Activated CD4-positive, alpha-beta T cell treated with anti-CD3 and anti-CD28 coated beads for 48 hours (primary cell): ENCODE results near the gene SDK1.

Experiments
- DNase-seq: peaks from one replicate; pipeline ENCODE4 v3.0.0-alpha.2; 2020

Gene SDK1

DNA sequence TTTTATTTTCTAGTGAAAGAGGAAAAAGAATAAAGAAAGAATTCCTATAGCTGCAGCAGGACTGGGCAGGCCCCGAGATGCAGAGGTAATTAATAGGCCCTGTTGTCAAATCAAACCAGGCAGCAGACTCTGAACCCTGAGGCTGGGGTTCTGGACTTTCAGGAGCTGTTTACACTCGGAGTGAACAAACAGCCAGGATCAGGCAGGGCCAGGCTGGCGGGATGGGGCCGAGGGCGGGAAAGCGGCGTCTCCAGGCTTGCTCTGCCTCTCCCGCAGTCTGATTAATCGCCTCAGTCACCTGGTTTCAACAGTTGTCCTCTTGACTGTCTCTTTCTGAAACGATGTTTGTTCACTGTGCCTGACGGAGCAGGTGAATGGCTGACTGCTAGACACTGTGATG is 705.6 kb downstream of the SDK1 start:
- DNase-seq, result no peak

DNA sequence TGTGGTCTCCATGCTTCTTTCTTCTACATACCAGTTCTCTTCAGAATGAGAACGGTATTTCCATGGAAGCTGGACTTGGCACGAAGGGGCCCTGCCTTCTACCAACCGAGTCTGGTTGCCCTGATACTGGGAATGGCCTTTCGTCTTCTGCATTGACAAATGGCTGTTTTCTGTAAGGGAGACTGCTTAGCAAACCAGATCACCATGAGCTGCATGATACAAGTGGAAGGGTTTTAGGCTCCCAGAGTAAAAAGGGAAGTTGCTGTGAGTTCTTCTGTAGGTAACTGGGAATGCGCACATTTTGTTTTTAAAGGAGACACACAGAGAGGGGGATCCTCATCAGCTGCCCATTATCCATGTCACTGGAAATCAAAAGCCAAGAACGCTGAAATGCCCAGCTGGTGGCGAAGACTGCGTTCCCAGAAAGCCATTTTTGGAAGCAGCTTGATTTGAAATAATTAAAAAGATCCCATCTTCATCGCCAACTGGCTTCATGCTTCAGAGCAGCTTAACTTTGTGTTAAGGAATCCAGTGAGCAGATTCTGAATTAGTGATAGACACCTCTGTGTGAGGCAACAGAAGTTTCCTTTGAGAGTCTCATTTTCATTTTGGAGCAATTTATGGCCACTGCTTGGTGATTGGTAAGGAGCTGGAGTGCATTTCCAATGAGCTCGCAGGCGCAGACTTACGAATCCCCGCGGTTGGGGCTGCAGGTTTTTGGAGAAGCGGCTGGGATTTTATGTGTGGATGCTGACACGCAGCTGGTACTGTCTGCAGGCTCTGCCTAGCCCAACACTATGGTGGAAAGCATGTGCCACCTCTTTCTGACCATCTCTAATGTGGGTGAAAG is 708.4 kb downstream of the SDK1 start:
- no peak for DNase-seq

DNA sequence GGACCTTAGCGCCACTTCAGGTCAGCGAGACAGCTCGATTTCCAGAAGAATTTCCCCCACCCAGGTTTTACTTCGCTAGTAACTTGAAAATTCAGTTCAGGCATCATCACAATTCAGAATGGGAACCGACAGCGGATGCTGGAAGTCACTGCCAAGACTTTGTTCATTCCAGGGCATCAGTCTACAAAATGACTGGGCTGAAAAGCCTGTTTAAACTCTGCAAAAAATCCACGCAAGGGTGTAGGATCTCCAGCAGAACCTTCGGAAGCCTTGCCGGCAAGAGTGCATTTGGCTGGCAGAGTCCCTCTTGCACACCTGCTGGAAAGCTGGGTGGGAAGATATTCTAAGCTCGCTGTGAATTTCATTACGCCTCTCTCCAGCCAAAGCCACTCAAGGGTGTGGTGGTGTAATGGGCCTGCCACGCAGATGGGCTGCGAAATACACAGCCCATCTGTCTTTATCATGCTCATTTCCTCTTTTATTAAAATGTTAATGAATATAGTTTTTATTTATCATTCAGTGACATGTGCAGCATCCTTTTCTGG is 709.1 kb downstream of the SDK1 start:
- no peak for DNase-seq

DNA sequence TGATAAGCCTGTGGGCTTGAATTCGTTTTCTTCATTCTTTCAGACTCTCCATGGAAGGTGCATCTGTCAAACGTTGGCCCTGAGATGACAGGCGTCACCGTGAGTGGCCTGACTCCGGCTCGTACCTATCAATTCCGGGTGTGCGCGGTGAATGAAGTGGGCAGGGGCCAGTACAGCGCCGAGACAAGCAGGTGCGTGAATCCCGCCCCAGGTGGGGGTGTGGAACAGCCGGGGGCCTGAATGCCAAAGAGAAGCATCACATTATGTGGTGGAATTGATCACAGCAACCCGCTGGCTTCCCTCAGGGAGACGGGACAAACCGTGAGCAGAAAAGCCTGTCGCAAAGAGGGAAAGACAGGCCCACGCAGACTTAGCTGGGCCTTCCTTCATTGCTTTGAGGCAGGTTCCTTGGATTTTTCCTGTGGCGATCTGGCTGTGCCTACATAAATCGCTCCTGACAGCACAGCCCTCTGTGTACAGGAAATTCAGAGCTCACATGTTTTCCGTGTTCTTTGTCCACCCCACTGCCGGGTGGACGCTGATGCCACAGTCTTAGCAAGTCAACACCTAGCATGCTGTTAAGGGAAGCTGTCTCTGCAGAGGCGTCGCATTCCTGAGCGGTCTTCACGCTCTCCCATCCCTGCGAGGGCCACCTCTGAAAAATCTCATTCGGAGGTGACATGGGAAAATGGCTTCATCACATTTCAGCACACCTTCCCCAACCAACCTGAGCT is 710.0 kb downstream of the SDK1 start:
- no peak for DNase-seq

DNA sequence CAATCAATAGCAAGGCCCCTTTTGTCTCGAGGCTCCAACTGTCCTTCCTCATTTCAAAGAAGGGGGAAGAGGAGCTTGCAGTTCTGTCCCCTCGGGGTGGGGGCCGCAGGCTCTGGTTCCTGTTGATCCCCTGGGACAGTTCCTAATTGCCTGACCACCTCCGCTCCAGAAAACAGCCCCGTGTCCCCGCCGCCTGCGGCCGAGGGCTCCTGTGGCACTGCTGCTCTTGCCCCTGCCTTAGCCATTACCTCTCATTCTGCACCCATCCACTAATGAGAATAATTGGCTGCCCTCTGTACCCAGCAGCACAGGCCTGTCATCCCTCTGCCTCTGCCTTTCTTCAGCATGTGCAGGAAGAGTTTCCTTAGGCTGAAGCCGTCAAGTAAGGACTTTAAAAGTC is 712.7 kb downstream of the SDK1 start:
- no peak for DNase-seq

DNA sequence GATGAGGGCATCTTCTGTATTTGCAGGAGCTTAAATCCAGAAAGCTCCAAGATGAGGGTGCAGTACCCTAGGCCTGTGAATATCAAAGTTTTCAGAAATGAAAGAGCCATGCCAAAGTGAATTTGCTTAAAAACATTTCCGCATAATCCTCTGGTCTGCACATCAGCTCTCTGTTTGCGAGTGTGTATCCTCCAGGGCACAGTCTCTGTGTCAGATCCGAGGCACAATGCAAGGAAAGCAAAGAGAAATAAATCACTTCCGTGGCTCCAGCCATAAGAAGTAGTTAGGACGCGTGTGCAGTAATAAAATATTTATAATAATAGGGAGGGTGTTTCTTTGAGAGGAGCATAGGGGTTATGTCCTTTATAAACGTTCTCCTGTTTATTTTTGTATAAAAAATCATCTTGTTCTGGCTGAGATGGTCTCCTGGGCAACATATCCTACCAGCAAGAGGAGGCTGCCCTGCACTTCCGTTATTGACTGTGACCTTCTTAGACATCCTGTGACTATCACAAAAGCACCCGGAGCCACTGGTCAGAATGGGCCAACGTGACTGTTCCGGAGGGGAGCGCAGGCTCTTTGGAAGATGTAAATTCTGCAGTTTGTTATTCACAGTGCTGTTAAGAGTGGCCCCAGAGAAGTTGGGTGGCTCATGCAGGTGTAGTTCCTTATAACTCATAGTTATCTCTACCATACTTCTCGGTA is 713.4 kb downstream of the SDK1 start:
- DNase-seq, result no peak

DNA sequence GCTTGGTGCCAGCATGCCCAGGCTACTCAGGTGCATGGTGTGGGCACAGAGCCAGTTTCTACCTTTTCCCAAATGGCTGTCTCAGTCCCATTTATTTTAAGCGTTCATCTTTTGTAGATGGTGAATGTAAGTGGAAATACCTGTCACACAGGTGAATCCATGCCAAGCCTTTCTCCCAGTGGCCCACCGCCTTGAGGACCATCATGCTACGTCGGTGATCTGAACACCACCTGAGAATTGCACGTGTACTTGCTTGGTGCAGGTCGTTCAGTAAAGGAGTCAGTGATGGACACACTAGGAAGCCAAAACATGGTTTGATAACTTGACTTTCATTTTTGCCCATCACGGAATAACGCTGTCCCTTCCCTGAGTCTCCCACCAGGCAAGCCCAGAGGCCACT is 714.3 kb downstream of the SDK1 start:
- DNase-seq, result no peak

DNA sequence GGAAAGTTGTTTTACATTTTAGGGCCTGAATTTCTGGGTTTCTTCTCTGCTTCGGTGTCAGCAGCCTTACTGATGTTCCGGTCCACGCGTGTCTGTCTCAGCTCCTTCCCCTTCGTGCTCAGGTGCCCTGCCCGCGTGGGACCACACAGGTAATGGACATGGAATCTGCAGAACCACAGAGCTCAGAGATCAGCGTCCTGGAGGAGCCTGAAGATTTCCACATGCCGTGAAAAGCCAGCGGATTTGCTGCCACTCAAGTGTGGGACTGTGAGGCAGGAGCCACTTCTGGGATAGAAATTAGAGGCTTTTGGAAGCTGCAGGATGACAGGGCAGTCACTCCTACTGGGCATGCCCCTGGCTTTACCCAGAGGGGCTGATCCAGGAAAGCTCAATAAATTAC is 714.9 kb downstream of the SDK1 start:
- DNase-seq, result no peak

DNA sequence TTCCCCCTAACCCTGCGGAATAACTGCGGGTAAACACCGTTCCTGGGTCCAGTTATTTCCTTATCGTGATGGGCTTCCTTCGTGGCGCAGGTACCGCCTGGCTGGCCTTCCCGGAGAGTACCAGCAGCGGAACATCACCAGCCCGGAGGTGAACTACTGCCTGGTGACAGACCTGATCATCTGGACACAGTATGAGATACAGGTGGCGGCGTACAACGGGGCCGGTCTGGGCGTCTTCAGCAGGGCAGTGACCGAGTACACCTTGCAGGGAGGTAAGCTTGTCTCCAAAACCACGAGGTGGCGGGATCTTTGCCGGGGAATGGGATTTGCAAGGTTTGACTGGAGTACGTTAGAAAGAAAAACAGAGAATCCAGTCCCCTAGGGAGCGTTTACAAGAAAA is 716.0 kb downstream of the SDK1 start:
- DNase-seq, result no peak

DNA sequence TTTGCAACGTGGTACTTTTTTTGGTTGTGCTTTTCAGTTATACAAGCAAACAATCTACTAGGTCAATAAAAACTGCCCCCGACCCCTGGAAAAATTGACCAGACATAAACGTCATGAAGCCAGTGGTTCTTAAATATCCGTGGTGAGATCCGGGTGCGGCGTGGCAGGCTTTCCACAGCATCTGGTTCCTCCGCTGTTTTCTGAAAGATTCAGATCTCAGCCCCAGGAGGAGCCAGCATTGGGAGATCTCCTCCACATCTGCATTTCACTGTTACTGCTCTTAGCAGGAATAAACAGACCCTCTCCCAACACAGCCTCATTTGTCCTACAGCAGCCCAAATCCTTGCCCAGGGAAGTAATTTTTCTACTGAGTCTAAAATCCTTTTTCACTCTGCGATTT is 716.7 kb downstream of the SDK1 start:
- DNase-seq, result no peak

DNA sequence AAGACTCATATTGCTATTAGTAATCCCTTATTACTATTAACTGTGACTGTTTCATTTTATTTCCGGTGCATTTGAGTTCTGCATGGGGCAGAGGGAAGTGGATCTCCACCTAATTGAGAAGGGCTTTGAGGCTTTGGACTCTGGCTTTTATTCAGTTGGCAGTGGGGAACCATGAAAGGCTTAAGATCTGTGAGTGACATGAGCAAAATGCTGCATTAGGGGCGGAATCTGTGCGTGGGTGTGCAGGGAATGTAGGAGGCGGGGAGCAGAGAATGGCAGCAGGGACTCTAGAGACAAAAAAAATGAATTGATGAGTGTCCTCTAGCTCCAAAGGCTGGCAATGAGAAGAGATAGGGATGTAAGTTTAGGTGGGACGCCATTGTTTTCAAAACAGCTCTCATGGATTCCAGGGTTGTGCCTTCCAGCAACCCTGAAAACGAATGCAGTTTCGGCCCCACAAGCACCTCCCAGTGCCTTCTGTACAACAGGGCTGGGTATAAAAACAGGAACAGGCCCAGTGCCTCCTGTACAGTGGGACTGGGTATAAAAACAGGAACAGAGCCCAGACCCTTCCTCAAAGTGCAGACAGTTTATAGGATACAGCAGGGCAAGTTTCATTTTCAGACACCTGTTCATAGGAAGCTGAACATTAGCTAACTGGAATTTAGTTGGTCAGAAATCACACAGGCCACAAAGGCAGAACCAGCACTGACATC is 717.7 kb downstream of the SDK1 start:
- DNase-seq, result no peak

DNA sequence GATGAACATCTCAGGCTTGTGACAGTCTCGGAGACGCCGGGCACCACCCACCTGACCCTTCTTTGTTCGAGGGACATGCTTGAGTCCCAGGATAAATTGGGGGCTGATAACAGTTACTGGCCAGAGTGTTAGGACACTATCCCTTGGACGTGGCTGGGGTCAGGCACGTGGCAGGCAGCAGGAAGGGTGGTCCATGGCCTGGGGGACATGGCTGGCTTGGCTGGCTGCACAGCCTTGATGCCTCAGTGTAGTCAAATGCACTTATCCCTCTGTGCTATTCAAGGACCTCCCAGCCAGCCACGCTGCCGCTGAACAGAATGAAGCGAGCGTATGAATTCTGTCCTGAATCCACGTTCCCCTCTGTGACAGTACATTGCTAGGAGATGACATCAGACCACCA is 719.0 kb downstream of the SDK1 start:
- DNase-seq, result no peak

DNA sequence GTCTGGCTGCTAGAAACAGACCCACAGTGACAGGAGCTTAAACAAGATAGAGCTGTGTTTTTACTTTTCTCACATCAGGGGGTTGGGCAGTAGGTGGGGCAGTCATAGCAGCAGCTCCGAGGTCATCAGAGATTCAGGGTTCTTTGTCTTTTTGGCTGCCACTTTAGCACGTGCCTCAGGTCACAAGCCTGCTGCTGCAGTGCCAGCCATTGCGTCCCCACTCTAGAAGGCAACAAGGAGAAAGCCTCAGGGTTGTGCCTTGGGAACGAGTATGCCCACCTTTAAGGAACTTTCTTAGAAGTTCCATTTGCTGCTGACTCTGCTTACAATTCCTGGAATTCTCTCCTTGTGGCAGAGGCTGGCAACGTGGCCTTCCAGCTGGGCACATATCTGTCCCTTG is 720.4 kb downstream of the SDK1 start:
- DNase-seq, result no peak

DNA sequence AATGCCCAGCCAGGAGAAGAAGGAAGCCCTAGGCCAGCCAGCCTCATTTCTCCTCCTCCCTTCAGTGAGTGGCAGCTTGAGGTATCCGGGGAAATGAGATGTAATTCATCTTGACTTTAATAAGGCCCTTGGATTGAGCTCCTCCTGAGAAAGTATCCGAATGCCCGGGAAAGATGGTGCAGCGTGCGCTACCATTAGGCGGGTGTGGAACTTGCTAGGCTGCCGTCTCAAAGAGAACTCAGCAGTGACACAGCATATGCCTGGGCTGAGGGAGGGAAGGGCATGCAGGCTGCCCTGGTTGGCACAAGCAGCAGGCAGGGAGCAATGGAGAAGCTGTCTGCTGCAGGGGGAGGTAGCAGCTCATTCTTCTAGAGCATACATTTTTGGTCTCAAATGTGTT is 721.2 kb downstream of the SDK1 start:
- no peak for DNase-seq

DNA sequence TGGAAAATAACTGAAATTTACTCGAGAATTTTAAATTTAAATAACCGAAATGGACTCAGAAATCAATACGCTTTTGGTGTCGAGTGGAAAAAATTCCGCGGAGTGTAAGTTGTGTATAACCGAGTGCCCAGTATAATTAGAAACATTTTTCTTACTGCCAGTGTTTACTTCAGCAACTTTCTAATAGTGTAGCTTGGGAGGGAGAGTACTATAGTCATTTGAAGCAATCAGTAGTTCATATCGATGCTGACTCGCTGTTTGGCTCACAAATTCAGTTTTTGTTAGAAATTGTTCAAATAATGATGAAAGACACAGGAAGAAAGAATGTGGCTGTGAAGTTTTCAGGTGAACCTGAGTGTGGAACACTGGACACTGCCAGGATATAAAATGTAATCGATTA is 722.5 kb downstream of the SDK1 start:
- no peak for DNase-seq

DNA sequence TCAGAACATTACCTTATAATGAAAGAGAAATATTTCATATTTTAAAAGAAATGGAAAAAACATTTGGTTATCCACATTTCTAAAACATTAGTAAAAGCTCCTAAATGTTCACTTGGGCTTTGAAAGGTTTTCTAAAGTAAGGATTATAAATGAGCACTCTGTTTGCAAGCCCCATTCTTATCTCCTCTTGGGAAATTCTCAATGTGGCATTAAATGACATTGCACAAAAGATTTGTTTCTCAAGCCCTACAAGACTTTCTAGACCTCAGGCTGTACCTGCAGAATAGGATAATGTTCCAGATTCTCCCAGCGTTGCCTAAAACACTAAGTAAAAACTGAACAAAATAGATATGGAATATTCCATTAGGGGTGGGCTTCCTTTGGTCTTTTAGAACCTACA is 723.1 kb downstream of the SDK1 start:
- DNase-seq, result no peak

DNA sequence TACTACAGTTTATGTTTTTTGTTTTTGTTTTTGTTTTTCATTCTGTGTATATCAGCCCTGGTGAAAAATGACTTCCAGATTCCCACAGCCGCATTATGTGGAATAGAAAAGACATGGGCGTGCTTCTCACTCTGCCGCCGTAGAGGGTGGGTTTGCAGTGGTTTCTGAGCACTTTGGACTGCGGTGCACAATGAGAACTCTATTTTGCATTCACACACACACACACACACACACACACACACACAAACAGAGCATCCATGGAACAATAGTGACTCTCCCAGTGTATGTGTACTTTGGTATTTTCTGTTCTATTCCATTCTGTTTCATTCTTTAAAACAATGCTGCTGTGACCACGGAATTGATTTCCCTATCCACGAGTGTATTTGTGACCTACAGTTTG is 723.8 kb downstream of the SDK1 start:
- DNase-seq, result no peak

DNA sequence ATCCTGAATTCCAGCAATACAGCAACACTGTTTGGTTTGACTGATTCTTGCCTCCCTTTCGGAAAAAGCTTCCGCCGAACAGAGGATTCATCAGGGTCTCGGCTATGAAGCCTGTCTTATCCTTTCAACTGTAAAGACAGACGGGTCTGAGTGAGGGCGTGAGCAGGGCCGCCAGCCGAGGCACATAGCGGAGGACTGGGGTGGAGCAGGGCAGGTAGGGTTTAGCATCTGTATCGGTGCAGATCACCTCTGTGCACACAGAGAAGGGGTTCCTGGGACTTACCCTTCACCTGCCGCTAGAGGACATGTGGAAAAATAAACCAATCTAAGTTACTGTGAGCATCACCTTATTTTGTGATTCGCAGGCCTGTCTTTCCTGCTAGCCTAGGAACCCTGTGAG is 724.2 kb downstream of the SDK1 start:
- no peak for DNase-seq

DNA sequence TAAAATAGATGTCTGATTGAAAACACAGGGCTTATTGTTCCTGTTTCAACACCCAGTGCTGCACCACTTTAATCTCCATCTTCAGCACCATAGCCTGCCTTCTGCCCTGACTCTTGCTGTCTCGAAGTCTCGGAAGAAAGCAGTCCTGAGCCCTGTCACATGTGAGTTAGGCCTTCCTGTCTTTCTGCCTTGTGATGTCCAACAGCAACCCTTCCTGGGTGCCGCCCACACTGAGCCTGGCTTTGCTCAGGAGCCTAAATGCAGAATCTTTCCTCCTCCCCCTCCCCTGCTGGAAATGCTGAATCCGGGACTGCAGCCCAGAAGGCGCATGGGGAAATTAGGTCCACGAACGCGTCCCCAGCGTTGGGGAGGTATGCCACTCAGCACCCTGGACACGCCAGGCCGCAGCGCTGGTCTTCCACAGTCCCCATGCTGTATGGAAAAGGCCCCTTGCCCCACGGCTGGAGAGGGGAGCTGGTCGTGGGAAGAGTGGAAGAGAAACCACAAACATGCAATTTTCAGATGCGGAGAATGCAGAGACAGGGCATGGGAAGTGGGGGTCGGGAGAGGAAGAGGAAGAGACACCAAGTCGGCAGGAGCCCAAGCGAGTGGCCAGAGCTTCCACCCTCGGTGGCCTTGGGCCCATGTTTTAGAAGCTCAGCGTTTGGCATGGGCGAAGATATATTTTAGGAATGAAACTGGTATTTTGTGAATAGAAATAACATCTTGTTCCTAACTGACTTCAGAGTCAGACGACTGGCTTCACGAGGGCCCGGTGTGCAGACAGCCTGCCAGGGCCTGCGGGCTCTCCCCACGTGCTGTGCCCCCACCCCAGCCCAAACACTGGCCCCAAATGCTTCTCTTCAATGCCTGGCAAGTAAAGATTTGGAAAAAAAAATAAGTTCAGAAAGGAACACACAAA is 724.9 kb downstream of the SDK1 start:
- no peak for DNase-seq

DNA sequence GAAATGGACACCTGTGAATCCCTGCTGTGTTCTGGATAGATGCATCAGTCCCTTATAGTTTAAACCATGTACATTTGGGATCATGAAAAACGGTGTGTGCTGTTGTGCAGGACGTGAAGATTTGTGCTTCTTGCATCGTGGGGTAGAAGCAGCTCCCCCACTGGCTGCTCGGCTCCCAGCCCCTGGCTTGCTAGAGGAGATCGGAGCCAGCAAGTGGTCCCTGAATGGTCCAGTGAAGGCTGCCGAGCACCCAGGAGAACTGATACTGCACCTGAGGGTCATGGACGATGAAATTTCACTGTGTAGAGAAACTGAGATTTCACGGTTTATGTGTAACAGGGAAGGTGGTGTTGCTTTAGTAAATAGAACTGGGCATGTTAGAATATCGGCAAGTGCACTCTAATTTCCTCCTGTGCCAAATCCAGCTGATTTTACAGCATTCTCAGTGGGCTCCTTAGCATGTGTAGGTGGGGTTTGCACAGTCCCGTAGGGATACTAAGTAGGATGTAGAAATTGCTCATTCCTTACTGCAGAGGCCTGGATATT is 726.0 kb downstream of the SDK1 start:
- DNase-seq, result no peak

DNA sequence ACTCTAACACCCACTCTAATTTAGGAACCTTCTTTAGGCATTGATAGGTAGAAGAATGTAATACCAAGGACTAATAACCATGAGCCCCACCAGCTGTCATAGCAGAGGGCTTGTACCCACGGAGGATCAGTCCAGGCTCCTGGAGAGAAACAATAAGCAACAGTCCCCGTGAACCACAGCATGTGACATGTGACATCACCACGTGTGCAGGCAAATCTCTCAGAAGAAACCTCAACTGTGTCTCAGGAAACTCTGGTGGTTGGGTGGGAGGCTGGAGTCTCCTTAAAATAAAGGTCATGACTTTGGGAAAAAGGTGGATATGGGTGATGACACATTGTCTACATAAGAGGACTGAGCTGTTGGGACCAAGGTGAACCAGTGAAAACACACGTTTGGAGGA is 727.2 kb downstream of the SDK1 start:
- no peak for DNase-seq

DNA sequence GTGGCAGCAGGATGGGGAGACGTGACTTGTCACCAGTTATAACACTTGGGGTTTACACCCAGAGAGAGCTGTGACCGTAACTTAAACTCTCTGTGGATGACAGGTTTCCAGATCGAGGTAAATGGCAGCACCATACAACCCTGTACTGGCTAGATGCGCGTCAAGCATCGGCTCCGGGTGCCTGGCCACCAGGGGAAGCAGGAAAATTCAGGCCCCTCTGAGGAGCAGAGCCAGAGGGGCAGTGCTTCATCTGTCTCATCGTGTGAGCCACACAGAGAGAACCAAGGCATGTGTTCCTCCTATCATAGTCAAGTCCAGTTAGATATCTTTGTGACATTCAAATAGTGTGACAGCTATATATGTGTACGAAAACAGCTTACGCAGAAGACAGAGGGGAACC is 728.9 kb downstream of the SDK1 start:
- DNase-seq, result no peak
